A673 (cell line): ENCODE results near the gene PDE4B. TPM values are rescaled to one million over a fixed set of nuclear protein-coding genes. Genes with fewer than 3 reads are reported as not detected.

Source experiments
- BruUV-seq: library from RNA; stranded (reverse); fragments of 400-500 nt; replicated peaks from 2 replicates; lab custom pipeline; 2021; lab: Mats Ljungman, UMichigan
- CTCF ChIA-PET: fragments of 300-600 bp; sonication (Branson Sonifier 250); formaldehyde crosslinking; loops from one replicate; lab custom pipeline; 2022; ENCODE audit warnings: antibody characterized with exemption; lab: Charles Lee
- POLR2A ChIA-PET: fragments of 300-600 bp; sonication (Branson Sonifier 250); formaldehyde crosslinking; loops from one replicate; lab custom pipeline; 2022; ENCODE audit warnings: antibody characterized with exemption; ENCODE audit not compliant: low non-redundant PET; lab: Charles Lee
- DNase-seq: peaks from one replicate; pipeline ENCODE4 v3.0.0-alpha.2; 2015; ENCODE audit warnings: low spot score
- H3K27ac ChIP-seq: fragments of 200-600 bp; sonication (generic); 2 replicates; pipeline ENCODE4 v1.5.1; 2016; ENCODE audit warnings: mixed run types, low read depth, mild to moderate bottlenecking, mixed read lengths, antibody characterized with exemption, low read length; ENCODE audit not compliant: poor library complexity, severe bottlenecking
- H3K27me3 ChIP-seq: fragments of 200-600 bp; sonication (generic); replicated peaks from 2 replicates; pipeline ENCODE4 v1.6.1; 2017; ENCODE audit warnings: mixed run types, low read depth, mild to moderate bottlenecking, mixed read lengths, antibody characterized with exemption, low read length; ENCODE audit not compliant: insufficient read depth, poor library complexity
- H3K36me3 ChIP-seq: fragments of 200-600 bp; sonication (generic); 2 replicates; pipeline ENCODE4 v1.6.1; 2016; ENCODE audit warnings: mixed run types, mild to moderate bottlenecking, mixed read lengths, antibody characterized with exemption, low read length; ENCODE audit not compliant: insufficient read depth, poor library complexity, severe bottlenecking
- H3K4me1 ChIP-seq: fragments of 200-600 bp; sonication (generic); 2 replicates; pipeline ENCODE4 v1.6.1; 2017; ENCODE audit warnings: mixed run types, mild to moderate bottlenecking, mixed read lengths, antibody characterized with exemption, low read length; ENCODE audit not compliant: insufficient read depth, poor library complexity, severe bottlenecking
- H3K4me3 ChIP-seq: fragments of 200-600 bp; sonication (generic); 2 replicates; pipeline ENCODE4 v1.5.1; 2016; ENCODE audit warnings: low read depth, mixed run types, mild to moderate bottlenecking, mixed read lengths, low read length; ENCODE audit not compliant: poor library complexity, severe bottlenecking
- H3K9me3 ChIP-seq: fragments of 200-600 bp; sonication (generic); 2 replicates; pipeline ENCODE4 v1.6.1; 2016; ENCODE audit warnings: mixed run types, low read depth, mild to moderate bottlenecking, mixed read lengths, antibody characterized with exemption, low read length; ENCODE audit not compliant: poor library complexity, severe bottlenecking
- CTCF ChIP-seq: fragments of 300-800, 200-600 bp; sonication (generic); conservative IDR thresholded peaks from 2 replicates; pipeline ENCODE4 v1.5.1; 2017; ENCODE audit warnings: low read depth, mild to moderate bottlenecking, antibody characterized with exemption, low read length, moderate library complexity, mixed read lengths
- EZH2 ChIP-seq: fragments of 200-600 bp; sonication (generic); IDR thresholded peaks from 2 replicates; pipeline ENCODE4 v1.6.1; 2017; ENCODE audit warnings: borderline replicate concordance, low read depth, mild to moderate bottlenecking, mixed read lengths, antibody characterized with exemption, low read length; ENCODE audit not compliant: poor library complexity, severe bottlenecking
- intact Hi-C: fragments of 100-400 bp; cut with micrococcal nuclease; formaldehyde crosslinking; loops from one replicate; pipeline ENCODE4 v1.10.0; 2022; ENCODE audit not compliant: unreplicated experiment
- total RNA-seq: library from RNA; stranded (reverse); gene quantifications from 2 replicates; pipeline ENCODE4 v1.2.3, GENCODE V29; 2021

Gene PDE4B
- total RNA-seq, 1 experiment from 2014 or later, result 20.0 TPM

- Histone ChIP-seq H3K27ac (no peak overlapping the region), H3K4me3 (no peak overlapping the region), H3K27me3 (no peaks in the 10 kb centered on the region), H3K36me3 (no peaks in the 10 kb centered on the region), H3K4me1 (no peaks in the 10 kb centered on the region), H3K9me3 (no peaks in the 10 kb centered on the region)
- ChIA-PET POLR2A (no interaction called here), CTCF (no interaction called here)
- DNase-seq, result no peak
- intact Hi-C loops, result loop anchor here (5.0 kb wide), 1 partner anchor 227 kb away; no protein-coding TSS in a partner anchor
- TF ChIP-seq CTCF (no peak), EZH2 (no peak)
- BruUV-seq, result no TSS peak
Observed at GRCh38 chr1:65939636-65940035, 146.9 kb downstream of the PDE4B start.

GRCh38 chr1:65940126-65940525, 147.4 kb downstream of the PDE4B start:
- BruUV-seq, result no TSS peak
- POLR2A ChIA-PET, result no interaction called here
- intact Hi-C loops, result loop anchor here (5.0 kb wide), 1 partner anchor 228 kb away; no protein-coding TSS in a partner anchor
- CTCF ChIA-PET, result no interaction called here
- TF ChIP-seq EZH2 (no peak), CTCF (no peak)
- Histone ChIP-seq H3K27me3 (no peaks in the 10 kb centered on the region), H3K27ac (no peak overlapping the region), H3K9me3 (no peaks in the 10 kb centered on the region), H3K36me3 (no peaks in the 10 kb centered on the region), H3K4me1 (no peaks in the 10 kb centered on the region), H3K4me3 (no peak overlapping the region)
- no peak for DNase-seq

- Histone ChIP-seq H3K27ac (no peak overlapping the region), H3K36me3 (no peaks in the 10 kb centered on the region), H3K4me3 (no peak overlapping the region), H3K4me1 (no peaks in the 10 kb centered on the region), H3K27me3 (no peaks in the 10 kb centered on the region), H3K9me3 (no peaks in the 10 kb centered on the region)
- no peak for DNase-seq
- intact Hi-C loops, result loop anchor here (5.0 kb wide), 1 partner anchor 230 kb away; no protein-coding TSS in a partner anchor
- CTCF ChIA-PET, result no interaction called here
- POLR2A ChIA-PET, result no interaction called here
- no peak for TF ChIP-seq CTCF
- no peak for TF ChIP-seq EZH2
- no TSS peak for BruUV-seq
Observed at GRCh38 chr1:65942476-65942875, 149.8 kb downstream of the PDE4B start.
